Muscle layer of colon (tissue), 2 donors: ENCODE results near the gene MRPS27.

Experiments
- H3K27ac ChIP-seq: one replicate; pipeline ENCODE4 v1.7.0; 2013; ENCODE audit warnings: low read depth, mild to moderate bottlenecking, low read length, moderate library complexity
- H3K27me3 ChIP-seq, 2 donors: one replicate each; pipeline ENCODE4 v1.7.0; 2013; ENCODE audit warnings: low read length in 2 of 2, mild to moderate bottlenecking in 2 of 2; ENCODE audit not compliant: insufficient read depth in 2 of 2, control insufficient read depth in 1 of 2
- H3K36me3 ChIP-seq: one replicate; pipeline ENCODE4 v1.7.0; 2013; ENCODE audit warnings: mild to moderate bottlenecking, low read length; ENCODE audit not compliant: insufficient read depth
- H3K4me1 ChIP-seq: one replicate; pipeline ENCODE4 v1.7.0; 2013; ENCODE audit warnings: mild to moderate bottlenecking, low read length; ENCODE audit not compliant: insufficient read depth
- H3K4me3 ChIP-seq, 2 donors: one replicate each; pipeline ENCODE4 v1.7.0; 2013; ENCODE audit warnings: low read length in 2 of 2, low read depth in 1 of 2, mild to moderate bottlenecking in 1 of 2, moderate library complexity in 1 of 2
- H3K9ac ChIP-seq: one replicate; pipeline ENCODE4 v1.7.0; 2013; ENCODE audit warnings: low read length
- H3K9me3 ChIP-seq: one replicate; pipeline ENCODE4 v1.7.0; 2013; ENCODE audit warnings: mild to moderate bottlenecking, low read length
- donor health status: abdominal sarcoma.
- donor health status: Adenocarcinoma of cecum.

The MRPS27 gene

GRCh38 chr5:72241346-72242003 is 78.6 kb downstream of the MRPS27 start:
- H3K9me3 ChIP-seq, result no peaks in the 10 kb centered on the region
- H3K4me1 ChIP-seq, result peaks cover 26% of the 10 kb centered on the region
- peaks cover 7% of the 10 kb centered on the region for H3K36me3 ChIP-seq
- no peak overlapping the region for H3K9ac ChIP-seq
- no peaks in the 10 kb centered on the region for H3K27me3 ChIP-seq
- no peak overlapping the region for H3K4me3 ChIP-seq
- no peak overlapping the region for H3K27ac ChIP-seq

DNA sequence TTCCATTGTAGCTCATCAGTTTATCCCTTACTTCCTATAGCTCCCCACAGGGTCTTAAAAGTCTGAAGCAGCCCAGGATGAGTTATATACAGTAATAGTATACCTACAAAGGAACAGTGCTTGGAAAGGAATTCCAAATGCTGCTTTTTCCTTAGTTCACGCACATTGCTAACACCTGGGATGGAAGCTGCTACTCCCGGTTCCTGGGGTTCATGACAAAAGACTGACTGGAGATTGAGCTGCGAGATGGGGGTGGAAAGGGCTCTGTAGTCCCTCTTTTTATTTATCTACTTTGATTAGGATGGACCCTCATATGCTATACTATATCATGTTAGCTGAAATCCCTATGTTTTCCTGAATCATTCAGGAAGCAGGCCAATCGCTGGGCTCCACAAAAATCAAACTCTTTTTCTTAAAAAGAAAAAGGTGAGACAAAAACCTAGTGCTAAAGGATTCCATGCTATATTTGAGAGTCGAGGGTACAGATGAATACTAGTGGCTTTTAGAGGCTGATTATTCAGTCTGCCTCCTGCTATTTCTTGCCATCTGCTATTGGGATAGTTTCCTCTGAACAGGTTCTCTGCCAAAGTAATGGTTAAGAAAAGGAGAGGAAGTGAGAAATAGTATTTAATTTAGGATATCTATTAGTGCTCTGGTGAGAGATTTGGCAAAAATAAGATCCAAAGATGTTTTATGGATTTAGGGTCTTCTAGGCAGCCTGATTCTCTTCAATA is 81.2 kb downstream of the MRPS27 start:
- Histone ChIP-seq H3K9me3 (no peaks in the 10 kb centered on the region), H3K4me1 (peaks cover under 1% of the 10 kb centered on the region), H3K27ac (no peak overlapping the region), H3K27me3 (no peaks in the 10 kb centered on the region), H3K4me3 (no peak overlapping the region), H3K36me3 (peaks cover 7% of the 10 kb centered on the region), H3K9ac (no peak overlapping the region)

GRCh38 chr5:72237879-72238278 is 82.2 kb downstream of the MRPS27 start:
- no peak overlapping the region for H3K4me3 ChIP-seq
- no peaks in the 10 kb centered on the region for H3K27me3 ChIP-seq
- no peaks in the 10 kb centered on the region for H3K9me3 ChIP-seq
- H3K36me3 ChIP-seq, result peaks cover 7% of the 10 kb centered on the region
- no peak overlapping the region for H3K9ac ChIP-seq
- no peak overlapping the region for H3K27ac ChIP-seq
- H3K4me1 ChIP-seq, result no peaks in the 10 kb centered on the region

GRCh38 chr5:72237415-72237814 is 82.6 kb downstream of the MRPS27 start:
- Histone ChIP-seq H3K36me3 (peaks cover 7% of the 10 kb centered on the region), H3K27me3 (no peaks in the 10 kb centered on the region), H3K4me3 (no peak overlapping the region), H3K9ac (no peak overlapping the region), H3K4me1 (no peaks in the 10 kb centered on the region), H3K27ac (no peak overlapping the region), H3K9me3 (no peaks in the 10 kb centered on the region)

GRCh38 chr5:72235725-72236124 is 84.3 kb downstream of the MRPS27 start:
- H3K4me3 ChIP-seq, result no peak overlapping the region
- peaks cover 7% of the 10 kb centered on the region for H3K36me3 ChIP-seq
- no peaks in the 10 kb centered on the region for H3K27me3 ChIP-seq
- no peak overlapping the region for H3K27ac ChIP-seq
- no peaks in the 10 kb centered on the region for H3K4me1 ChIP-seq
- no peak overlapping the region for H3K9ac ChIP-seq
- no peaks in the 10 kb centered on the region for H3K9me3 ChIP-seq

DNA sequence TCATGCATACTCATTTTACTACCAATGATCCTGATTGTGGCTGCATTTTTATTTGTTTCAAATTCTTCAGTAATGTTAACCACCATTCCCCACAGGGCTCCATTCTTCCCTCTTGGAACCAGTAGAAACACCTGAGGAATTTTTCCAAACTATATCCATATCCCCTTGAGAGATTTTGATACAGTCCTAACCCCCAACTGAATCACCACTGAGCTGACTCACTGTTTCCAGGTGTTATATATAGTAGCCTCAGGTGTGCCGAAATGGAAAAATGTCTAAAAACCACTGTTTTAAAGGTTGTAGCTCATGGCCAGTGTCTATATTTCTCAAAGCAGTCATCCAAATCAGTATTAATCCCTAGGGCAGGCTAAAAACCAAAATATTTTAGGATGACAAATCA is 85.2 kb downstream of the MRPS27 start:
- no peak overlapping the region for H3K4me3 ChIP-seq
- H3K4me1 ChIP-seq, result no peaks in the 10 kb centered on the region
- no peaks in the 10 kb centered on the region for H3K9me3 ChIP-seq
- H3K27ac ChIP-seq, result no peak overlapping the region
- no peak overlapping the region for H3K9ac ChIP-seq
- H3K27me3 ChIP-seq, result no peaks in the 10 kb centered on the region
- H3K36me3 ChIP-seq, result peaks cover 7% of the 10 kb centered on the region

- H3K4me3 ChIP-seq, result no peak overlapping the region
- H3K4me1 ChIP-seq, result no peaks in the 10 kb centered on the region
- H3K27ac ChIP-seq, result no peak overlapping the region
- H3K36me3 ChIP-seq, result peaks cover 7% of the 10 kb centered on the region
- H3K27me3 ChIP-seq, result no peaks in the 10 kb centered on the region
- H3K9ac ChIP-seq, result no peak overlapping the region
- H3K9me3 ChIP-seq, result no peaks in the 10 kb centered on the region
Observed at GRCh38 chr5:72234265-72234700, 85.8 kb downstream of the MRPS27 start.

GRCh38 chr5:72233835-72234234 is 86.2 kb downstream of the MRPS27 start:
- Histone ChIP-seq H3K27ac (no peak overlapping the region), H3K27me3 (no peaks in the 10 kb centered on the region), H3K36me3 (peaks cover 7% of the 10 kb centered on the region), H3K4me3 (no peak overlapping the region), H3K4me1 (no peaks in the 10 kb centered on the region), H3K9ac (no peak overlapping the region), H3K9me3 (no peaks in the 10 kb centered on the region)

GRCh38 chr5:72232838-72233237 is 87.2 kb downstream of the MRPS27 start:
- Histone ChIP-seq H3K9me3 (no peaks in the 10 kb centered on the region), H3K36me3 (peaks cover 6% of the 10 kb centered on the region), H3K9ac (no peak overlapping the region), H3K4me1 (no peaks in the 10 kb centered on the region), H3K4me3 (no peak overlapping the region), H3K27ac (no peak overlapping the region), H3K27me3 (no peaks in the 10 kb centered on the region)

GRCh38 chr5:72231991-72232703 is 87.9 kb downstream of the MRPS27 start:
- Histone ChIP-seq H3K9ac (no peak overlapping the region), H3K27ac (no peak overlapping the region), H3K4me1 (no peaks in the 10 kb centered on the region)

GRCh38 chr5:72228960-72229359 is 91.1 kb downstream of the MRPS27 start:
- H3K27ac ChIP-seq, result no peak overlapping the region
- peaks cover 12% of the 10 kb centered on the region for H3K36me3 ChIP-seq

More at GRCh38 chr5:72231991-72232703, 87.9 kb downstream of the MRPS27 start:
- H3K27me3 ChIP-seq, result no peaks in the 10 kb centered on the region
- H3K4me3 ChIP-seq, result no peak overlapping the region
- H3K9me3 ChIP-seq, result no peaks in the 10 kb centered on the region
- H3K36me3 ChIP-seq, result no peaks in the 10 kb centered on the region

More at GRCh38 chr5:72228960-72229359, 91.1 kb downstream of the MRPS27 start:
- Histone ChIP-seq H3K27me3 (no peaks in the 10 kb centered on the region), H3K4me3 (no peak overlapping the region), H3K4me1 (no peaks in the 10 kb centered on the region), H3K9ac (no peak overlapping the region), H3K9me3 (no peaks in the 10 kb centered on the region)
